NT2/D1 (cell line): ENCODE results near the gene KLHL29.

ENCODE experiments used
- YY1 ChIP-seq: IDR thresholded peaks from 2 replicates; pipeline ENCODE4 v1.6.1; 2011; ENCODE audit not compliant: insufficient read length, insufficient read depth
- ZNF274 ChIP-seq: IDR thresholded peaks from 2 replicates; pipeline ENCODE4 v1.6.1; 2011; ENCODE audit warnings: mild to moderate bottlenecking, low read depth, low read length

DNA sequence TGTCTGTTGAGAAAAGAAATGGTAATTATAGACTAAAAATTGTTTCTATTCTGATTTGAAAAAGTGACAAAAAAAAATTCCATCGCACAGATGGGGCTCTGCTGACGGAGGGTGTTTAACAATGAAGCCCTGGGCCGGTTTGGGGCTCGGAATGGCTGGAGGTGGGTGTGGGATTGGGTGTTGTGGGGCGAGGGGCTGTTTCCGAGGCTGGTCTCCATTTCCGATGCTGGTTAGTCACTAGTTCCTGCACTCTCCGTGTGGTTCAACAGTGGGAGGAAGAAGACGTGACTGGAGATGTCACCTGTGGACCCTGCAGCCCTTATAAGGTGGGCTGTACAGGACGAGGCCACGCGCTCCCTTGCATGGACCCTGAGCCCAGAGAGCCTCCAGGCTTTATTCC, 143.2 kb downstream of the KLHL29 start:
- TF ChIP-seq ZNF274 (no peak), YY1 (no peak)
